GM19239 (cell line): ENCODE data around the gene GTF2IRD1.
"Not testable (repeated sequence)": the region's sequence is repeated elsewhere in the genome, so short reads cannot be mapped to it uniquely, and the experiment has no call there.

Experiments used
- DNase-seq: peaks from one replicate; pipeline ENCODE4 v3.0.0; 2011; ENCODE audit warnings: low spot score; ENCODE audit not compliant: insufficient read length
- FAIRE-seq: peaks from 2 replicates; lab custom pipeline; 2011; peaks lifted over from hg19 to GRCh38; lab: Jason Lieb, UNC

GTF2IRD1 gene

DNA sequence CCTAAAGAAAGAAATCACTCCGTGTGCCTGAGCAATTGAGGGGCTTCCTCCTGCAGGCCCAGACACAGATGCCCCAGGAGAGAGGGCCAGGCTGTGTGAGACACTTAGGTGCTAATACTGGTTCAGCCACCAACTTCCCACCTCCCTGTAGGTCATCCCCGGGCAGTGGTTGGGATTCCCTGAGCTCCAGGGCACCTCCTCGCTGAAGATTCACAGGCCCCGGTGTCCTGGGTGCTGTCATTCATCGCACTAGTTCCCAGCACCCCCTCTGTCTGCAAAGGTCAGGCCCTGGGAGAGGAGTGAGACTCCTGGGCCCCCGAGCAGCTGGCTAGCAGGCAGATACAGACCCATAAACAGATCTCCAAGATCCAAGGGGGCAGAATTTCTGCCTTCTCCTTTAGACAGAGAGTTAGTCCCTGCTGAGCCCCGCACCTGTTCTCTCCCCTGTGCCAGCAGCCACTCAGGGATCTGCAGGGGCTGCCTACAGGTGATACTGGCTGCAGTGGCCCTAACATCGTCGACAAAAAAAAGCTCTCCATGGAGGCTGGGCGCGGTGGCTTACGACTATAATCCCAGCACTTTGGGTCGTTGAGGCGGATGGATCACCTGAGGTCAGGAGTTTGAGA is 165.6 kb downstream of the GTF2IRD1 start:
- FAIRE-seq (no peak), DNase-seq (no peak)

DNA sequence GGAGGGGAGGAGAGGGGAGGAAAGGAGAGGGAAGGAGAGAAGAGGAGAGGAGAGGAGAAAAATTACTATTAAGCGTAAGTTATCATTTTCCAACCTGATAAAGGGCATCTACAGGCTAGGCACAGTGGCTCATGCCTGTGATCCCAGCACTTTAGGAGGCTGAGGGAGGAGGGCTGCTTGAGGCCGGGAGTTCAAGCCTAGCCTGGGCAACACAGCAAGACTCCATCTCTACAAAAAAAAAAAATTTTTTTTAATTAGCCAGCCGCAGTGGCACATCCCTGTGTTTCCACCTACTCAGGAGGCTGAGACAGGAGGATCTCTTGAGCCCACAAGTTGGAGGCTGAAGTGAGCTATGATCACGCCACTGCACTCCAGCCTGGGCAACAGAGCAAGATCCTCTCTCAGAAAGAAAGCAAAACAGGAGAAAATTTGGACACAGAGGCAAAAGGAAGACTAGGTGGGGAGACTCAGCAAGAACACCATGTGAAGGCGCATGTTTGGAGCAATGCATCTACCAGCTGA is 168.6 kb downstream of the GTF2IRD1 start:
- no peak for FAIRE-seq
- DNase-seq: no peak

DNA sequence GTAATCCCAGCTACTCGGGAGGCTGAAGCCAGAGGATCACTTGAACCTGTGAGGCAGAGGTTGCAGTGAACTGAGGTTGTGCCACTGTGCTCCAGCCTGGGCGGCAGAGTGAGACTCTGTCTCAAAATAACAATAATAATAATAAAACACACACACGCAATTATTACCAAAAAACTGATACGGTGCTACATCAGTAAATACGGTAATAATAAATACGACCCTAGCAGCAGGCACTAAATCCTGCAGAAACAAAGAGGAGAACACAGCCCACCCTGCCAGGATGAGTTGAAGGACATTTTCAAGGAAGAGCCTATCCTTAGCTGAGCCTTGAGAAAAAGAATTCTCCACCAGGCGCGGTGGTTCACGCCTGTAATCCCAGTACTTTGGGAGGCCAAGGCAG is 169.4 kb downstream of the GTF2IRD1 start:
- DNase-seq: no peak
- no peak for FAIRE-seq

GRCh38 chr7:74625446-74625845 is 171.7 kb downstream of the GTF2IRD1 start:
- FAIRE-seq: no peak
- no peak for DNase-seq

DNA sequence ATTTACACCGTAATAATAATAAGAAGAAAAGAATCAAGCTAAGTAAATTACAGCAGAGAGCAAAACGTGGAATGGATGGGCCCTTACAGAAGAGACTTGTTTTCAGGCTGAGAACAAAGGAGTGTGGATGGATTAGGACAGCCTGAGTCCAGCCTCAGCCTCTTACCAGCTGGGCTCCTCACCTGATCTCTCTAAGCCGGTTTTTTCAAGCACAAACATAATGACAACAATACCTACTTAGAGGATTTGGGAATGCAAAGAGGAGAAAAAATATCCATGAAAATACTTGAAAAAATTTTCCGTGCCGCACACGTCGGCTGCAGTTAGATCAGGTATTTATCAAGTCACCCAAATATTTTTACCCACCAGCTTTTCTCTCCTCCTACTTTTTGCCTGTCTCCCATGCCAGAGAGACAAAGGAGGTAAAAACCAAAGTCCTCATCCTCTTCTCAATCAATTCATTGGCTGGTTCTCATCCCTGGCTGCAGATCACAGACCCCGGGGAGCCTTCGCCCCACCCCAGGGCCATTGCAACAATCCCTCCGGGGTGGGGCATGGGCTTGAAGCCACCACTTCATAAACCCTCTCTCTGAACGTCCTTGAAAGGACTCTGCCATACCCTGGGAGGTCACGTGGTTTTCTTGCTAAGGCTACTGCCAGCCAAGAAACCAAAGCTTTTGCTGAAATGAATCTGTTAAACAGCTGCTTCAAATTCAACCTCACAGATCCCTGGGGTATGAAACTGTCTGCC is 174.1 kb downstream of the GTF2IRD1 start:
- FAIRE-seq (no peak), DNase-seq (no peak)

GRCh38 chr7:74632505-74632904 is 178.8 kb downstream of the GTF2IRD1 start:
- no peak for FAIRE-seq
- no peak for DNase-seq

DNA sequence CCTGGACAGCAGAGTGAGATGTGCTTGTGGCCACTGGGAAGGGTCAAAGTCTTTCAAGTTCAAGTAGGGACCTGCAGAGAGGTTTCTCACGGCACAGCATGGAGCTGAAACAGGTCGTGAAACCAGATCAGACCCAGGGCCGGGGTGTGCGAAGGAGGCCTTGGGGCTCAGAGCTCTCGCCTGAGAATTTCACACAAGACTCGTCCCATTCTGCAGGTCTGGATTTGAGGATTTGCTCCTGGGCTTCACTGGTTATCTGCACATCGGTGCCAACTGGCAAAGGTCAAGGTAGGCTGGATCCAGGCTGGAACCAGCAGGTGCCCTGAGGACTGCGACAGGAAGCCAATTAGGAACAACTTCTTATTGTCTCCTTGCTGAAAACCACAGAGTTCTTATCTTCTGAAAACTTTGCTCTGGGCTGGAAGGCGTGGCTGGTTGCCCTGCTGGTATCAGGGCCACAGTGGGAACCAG is 179.8 kb downstream of the GTF2IRD1 start:
- FAIRE-seq: no peak
- no peak for DNase-seq

GRCh38 chr7:74637745-74638144 is 184.0 kb downstream of the GTF2IRD1 start:
- FAIRE-seq (no peak), DNase-seq (no peak)

GRCh38 chr7:74650055-74650454 is 196.3 kb downstream of the GTF2IRD1 start:
- DNase-seq: not testable (repeated sequence)
- FAIRE-seq: peak; percentile 90

GRCh38 chr7:74650493-74651132 is 196.9 kb downstream of the GTF2IRD1 start:
- peak; percentile 55 for FAIRE-seq
- DNase-seq: not testable (repeated sequence)

DNA sequence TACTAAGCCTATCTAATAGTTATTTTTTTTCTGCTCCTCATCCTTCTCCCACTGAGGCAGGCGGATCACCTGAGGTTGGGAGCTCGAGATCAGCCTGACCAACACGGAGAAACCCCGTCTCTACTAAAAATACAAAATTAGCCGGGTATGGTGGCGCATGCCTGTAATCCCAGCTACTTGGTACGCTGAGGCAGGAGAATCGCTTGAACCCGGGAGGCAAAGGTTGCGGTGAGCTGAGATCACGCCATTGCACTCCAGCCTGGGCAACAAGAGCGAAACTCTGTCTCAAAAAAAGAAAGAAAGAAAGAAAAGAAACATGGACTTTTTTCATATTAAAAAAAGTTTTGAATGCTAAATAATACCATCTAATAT is 197.4 kb downstream of the GTF2IRD1 start:
- DNase-seq, FAIRE-seq: not testable (repeated sequence)
